Stimulated activated CD8-positive, alpha-beta memory T cell treated with anti-CD3 and anti-CD28 coated beads, Interleukin-4, amount 100 ng/mL, for 24 hours (primary cell): ENCODE data around the gene LRRC36.
"Not testable (repeated sequence)": the region's sequence is repeated elsewhere in the genome, so short reads cannot be mapped to it uniquely, and the experiment has no call there.

Experiments
- DNase-seq: peaks from one replicate; pipeline ENCODE4 v3.0.0-alpha.2; 2020; ENCODE audit warnings: low read depth

LRRC36 gene

GRCh38 chr16:67342616-67343015 is 16.0 kb downstream of the LRRC36 start:
- DNase-seq = no peak

- DNase-seq = no peak
These were observed 18.8 kb downstream of the LRRC36 start for GRCh38 chr16:67345401-67345800.

DNA sequence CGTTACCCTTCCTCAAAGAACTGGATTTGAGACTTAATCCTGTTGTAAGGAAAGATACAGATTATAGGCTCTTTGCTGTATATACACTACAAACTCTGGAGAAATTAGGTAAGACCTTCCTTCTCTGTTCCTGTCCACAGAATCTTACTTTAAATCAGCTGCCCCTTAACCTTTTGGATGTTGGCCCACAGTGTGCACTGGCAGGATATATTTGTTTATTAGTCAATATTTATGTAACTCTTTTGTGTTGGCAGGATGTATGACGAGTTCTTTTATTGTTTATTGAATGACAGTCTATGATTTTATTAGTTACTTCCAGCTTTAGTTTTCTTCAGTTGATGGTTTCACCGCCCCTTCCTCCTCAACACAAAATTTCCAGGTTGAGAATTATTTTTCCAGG is 19.7 kb downstream of the LRRC36 start:
- DNase-seq = no peak

DNA sequence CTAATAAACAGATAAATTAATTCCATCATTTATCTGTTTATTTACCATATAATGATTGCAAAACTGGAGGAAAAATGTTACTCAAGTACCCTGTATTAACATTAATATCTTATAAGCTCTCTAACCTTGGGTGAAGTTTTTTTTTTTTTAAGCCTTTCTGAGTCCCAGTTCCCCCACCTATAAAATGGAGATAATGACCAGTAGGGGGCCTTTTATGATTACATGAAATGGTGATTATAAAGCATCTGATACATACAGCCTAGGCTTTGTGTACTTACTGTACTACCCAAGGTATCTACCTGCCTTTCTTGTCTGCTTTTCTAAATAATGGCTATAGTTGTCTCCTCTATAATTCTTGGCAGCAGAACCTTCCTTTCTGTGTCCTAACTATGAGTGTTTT is 22.6 kb downstream of the LRRC36 start:
- no peak for DNase-seq

DNA sequence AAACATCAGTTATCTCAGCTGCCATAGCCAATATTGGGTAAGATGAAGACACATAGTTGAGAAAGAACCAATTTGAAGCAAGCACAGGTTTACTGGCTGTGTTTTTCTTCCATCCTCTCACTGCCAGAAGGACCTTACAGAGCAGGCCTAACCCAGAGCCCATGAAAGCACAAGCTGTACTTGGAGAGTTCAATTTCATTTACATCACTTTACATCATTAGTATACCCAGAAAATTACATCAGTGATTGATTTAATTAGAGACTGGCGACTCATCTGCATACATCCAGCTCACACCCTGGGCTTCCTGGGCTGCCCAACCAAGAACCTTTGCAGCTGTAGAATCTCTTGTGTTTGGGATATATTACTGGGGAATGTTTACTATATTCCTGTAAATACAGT is 23.7 kb downstream of the LRRC36 start:
- no peak for DNase-seq

- DNase-seq = not testable (repeated sequence)
These were observed 25.8 kb downstream of the LRRC36 start for GRCh38 chr16:67352463-67352862.

GRCh38 chr16:67356396-67356795 is 29.8 kb downstream of the LRRC36 start:
- DNase-seq = no peak

DNA sequence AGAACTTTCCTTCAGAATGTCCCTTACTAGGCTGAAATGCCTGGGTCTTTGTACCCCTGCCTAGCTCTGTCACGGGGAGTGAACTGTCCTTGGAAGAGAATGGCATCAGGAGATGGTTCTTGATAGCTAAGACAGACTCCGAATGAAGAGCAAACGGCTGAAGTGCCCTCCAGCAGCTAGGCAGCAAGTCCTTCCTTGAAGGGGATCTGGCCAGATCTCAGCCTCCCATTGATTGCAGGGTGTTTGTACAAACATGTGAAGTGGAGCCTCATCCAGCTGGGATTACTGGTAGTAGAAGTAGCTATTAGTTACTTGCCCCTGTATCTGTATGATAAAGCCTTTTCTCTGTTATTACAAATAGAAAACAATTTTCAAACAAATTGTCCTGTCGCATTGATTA is 30.9 kb downstream of the LRRC36 start:
- no peak for DNase-seq

- not testable (repeated sequence) for DNase-seq
These were observed 33.1 kb downstream of the LRRC36 start for GRCh38 chr16:67359540-67360269.

DNA sequence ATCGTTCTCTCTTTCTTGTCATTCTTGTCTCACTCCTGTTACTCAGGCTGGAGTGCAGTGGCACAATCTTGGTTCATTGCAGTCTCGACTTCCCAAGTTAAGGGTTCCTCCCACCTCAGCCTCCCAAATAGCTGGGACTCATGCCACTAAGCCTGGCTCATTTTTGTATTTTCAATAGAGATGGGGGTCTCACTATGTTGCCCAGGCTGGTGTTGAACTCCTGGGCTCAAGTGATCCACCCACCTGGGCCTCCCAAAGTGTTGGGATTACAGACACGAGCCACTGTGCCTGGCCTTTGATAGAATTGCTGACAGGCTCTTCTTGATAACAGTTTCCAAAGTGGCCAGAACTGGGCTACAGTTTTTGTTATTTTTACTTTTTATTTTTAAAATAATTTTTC is 34.4 kb downstream of the LRRC36 start:
- DNase-seq = no peak

- no peak for DNase-seq
These were observed 38.1 kb downstream of the LRRC36 start for GRCh38 chr16:67364600-67365235.

GRCh38 chr16:67370661-67371060 is 44.0 kb downstream of the LRRC36 start:
- DNase-seq = no peak

DNA sequence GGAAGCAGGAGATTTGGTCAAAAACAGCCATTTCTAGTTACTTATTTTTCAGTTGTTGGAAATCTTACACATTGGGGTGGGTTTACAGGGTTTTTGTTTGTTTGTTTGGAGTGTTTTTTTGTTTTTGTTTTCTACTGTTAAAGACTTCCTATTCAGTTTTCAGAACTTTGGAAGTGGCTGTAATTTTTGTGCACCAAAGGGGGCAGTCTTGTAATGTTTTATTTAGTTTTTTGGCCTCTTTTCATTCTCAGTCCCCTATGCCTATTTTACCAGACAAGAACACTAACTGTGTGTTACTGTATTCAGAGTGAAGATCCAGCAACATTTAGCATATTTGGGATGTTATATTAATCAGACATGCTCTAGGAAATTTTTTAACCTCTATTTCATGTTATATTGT is 46.0 kb downstream of the LRRC36 start:
- no peak for DNase-seq

DNA sequence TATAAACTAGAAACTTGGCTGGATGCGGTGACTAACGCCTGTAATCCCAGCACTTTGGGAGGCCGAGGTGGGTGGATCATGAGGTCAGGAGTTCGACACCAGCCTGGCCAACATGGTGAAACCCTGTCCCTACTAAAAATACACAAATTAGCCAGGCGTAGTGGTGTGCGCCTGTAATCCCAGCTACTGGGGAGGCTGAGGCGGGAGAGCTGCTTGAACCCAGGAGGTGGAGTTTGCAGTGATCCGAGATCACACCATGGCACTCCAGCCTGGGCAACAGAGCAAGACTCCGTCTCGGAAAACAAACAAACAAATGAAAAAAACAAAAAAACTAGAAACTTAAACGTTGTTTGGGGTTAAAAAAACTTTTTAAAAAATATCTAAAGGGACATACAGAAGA is 49.4 kb downstream of the LRRC36 start:
- DNase-seq = not testable (repeated sequence)

DNA sequence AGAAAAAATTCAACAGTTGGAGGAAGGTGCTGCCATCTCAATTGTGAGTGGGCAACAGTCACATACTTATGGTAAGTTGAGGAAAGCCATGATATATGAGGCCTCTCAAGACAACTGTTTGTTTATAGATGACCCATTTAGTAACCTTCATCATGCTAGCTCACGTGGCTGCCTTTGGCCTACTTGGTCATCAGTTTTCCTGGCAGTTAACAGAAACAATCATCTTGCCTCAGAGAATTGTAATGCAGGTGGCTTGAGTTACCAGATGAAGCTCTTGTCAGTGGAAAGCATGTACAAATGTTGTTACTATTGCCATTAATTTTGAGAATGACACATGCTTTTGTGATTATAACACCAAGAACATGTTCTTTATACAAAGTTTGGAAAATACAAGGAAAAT is 52.0 kb downstream of the LRRC36 start:
- DNase-seq = no peak

- DNase-seq = no peak
These were observed 56.7 kb downstream of the LRRC36 start for GRCh38 chr16:67383284-67383683.

GRCh38 chr16:67384778-67385510 is 58.3 kb downstream of the LRRC36 start:
- DNase-seq = no peak

- DNase-seq = no peak
These were observed 60.3 kb downstream of the LRRC36 start for GRCh38 chr16:67386861-67387455.

- no peak for DNase-seq
These were observed 61.0 kb downstream of the LRRC36 start for GRCh38 chr16:67387479-67388079.

DNA sequence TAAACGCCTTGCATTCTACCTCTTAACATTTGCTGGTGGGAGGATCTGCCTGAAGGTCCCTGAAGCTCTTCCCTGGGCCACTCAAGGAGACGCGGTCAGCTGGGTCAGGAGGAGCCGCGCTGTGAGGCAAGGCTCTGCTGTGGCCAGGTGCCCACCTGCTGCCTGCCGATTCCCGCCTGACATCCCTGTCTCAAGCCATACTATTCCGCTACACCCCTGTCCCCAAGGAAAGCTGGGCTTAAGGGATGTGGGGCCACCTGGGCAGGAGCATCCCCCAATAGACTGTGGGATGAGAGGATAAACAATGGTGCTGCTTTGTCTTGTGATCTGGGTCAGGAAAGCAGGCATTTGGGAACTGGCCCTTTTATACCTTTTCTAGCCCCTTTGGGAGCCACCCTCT is 61.6 kb downstream of the LRRC36 start:
- DNase-seq = no peak

DNA sequence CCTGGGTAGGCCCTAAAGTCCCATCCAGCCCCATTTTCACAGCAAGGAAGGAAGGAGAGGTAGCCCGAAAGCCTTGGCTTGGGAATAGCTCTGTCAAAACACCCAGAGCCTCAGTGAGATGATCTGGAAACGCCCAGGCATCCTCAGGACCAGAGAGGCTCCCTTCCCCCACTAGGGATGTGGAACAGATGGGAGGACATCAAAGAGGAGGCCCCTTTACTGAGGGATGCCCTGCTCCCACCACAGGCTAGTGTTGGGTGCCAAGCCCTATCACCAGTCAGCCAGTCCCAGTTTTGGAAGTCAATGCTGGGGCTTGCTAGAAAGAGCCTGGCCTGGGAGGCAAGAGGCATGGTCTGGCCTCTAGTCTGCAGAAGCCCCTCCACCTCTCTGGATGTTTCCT is 62.0 kb downstream of the LRRC36 start:
- DNase-seq = no peak
